Fibroblast of peridontal ligament (primary cell): Measurements from ENCODE around the gene PPARD.
A peak's percentile ranks its signal among the peaks of the same experiment; 100 is the strongest.
"Not testable (repeated sequence)": the region's sequence is repeated elsewhere in the genome, so short reads cannot be mapped to it uniquely, and the experiment has no call there.

ENCODE experiments used
- DNase-seq: peaks from one replicate; pipeline ENCODE4 v3.0.0-alpha.2; 2010; ENCODE audit errors: extremely low read depth

The PPARD gene

GRCh38 chr6:35381132-35381531, 38.8 kb downstream of the PPARD start:
- DNase-seq: peak; percentile 73

GRCh38 chr6:35382015-35382414, 39.7 kb downstream of the PPARD start:
- DNase-seq: no peak

GRCh38 chr6:35385457-35386202, 43.3 kb downstream of the PPARD start:
- DNase-seq: peak; percentile 49

GRCh38 chr6:35386989-35387388, 44.6 kb downstream of the PPARD start:
- no peak for DNase-seq

- no peak for DNase-seq
These were observed 45.7 kb downstream of the PPARD start for GRCh38 chr6:35388030-35388429.

GRCh38 chr6:35388772-35389352, 46.5 kb downstream of the PPARD start:
- DNase-seq: no peak

GRCh38 chr6:35389386-35389785, 47.0 kb downstream of the PPARD start:
- not testable (repeated sequence) for DNase-seq

GRCh38 chr6:35391240-35391968, 49.0 kb downstream of the PPARD start:
- DNase-seq: peak; percentile 84

GRCh38 chr6:35392111-35392702, 49.8 kb downstream of the PPARD start:
- no peak for DNase-seq

- DNase-seq: no peak
These were observed 50.7 kb downstream of the PPARD start for GRCh38 chr6:35392773-35393672.

- DNase-seq: peak; percentile 52
These were observed 54.6 kb downstream of the PPARD start for GRCh38 chr6:35396991-35397390.

- DNase-seq: no peak
These were observed 55.6 kb downstream of the PPARD start for GRCh38 chr6:35397806-35398418.

- DNase-seq: no peak
These were observed 56.2 kb downstream of the PPARD start for GRCh38 chr6:35398526-35398925.

- DNase-seq: no peak
These were observed 57.8 kb downstream of the PPARD start for GRCh38 chr6:35400111-35400510.

- no peak for DNase-seq
These were observed 58.5 kb downstream of the PPARD start for GRCh38 chr6:35400901-35401311.

GRCh38 chr6:35401514-35401913, 59.2 kb downstream of the PPARD start:
- no peak for DNase-seq

- DNase-seq: no peak
These were observed 59.9 kb downstream of the PPARD start for GRCh38 chr6:35402136-35402855.

- no peak for DNase-seq
These were observed 60.5 kb downstream of the PPARD start for GRCh38 chr6:35402856-35403191.

GRCh38 chr6:35403544-35404442, 61.4 kb downstream of the PPARD start:
- no peak for DNase-seq
